NCI-H146 treated with DMSO at 0.1 percent for 48 hours (cell line): ENCODE data around the gene RAPGEF2.
A peak's percentile ranks its signal among the peaks of the same experiment; 100 is the strongest.
"Not testable (repeated sequence)": the region's sequence is repeated elsewhere in the genome, so short reads cannot be mapped to it uniquely, and the experiment has no call there.

Experiments used
- DNase-seq: peaks from one replicate; lab custom pipeline; 2025; ENCODE audit not compliant: unreplicated experiment; lab: John Stamatoyannopoulos, UW

The RAPGEF2 gene, protein sequence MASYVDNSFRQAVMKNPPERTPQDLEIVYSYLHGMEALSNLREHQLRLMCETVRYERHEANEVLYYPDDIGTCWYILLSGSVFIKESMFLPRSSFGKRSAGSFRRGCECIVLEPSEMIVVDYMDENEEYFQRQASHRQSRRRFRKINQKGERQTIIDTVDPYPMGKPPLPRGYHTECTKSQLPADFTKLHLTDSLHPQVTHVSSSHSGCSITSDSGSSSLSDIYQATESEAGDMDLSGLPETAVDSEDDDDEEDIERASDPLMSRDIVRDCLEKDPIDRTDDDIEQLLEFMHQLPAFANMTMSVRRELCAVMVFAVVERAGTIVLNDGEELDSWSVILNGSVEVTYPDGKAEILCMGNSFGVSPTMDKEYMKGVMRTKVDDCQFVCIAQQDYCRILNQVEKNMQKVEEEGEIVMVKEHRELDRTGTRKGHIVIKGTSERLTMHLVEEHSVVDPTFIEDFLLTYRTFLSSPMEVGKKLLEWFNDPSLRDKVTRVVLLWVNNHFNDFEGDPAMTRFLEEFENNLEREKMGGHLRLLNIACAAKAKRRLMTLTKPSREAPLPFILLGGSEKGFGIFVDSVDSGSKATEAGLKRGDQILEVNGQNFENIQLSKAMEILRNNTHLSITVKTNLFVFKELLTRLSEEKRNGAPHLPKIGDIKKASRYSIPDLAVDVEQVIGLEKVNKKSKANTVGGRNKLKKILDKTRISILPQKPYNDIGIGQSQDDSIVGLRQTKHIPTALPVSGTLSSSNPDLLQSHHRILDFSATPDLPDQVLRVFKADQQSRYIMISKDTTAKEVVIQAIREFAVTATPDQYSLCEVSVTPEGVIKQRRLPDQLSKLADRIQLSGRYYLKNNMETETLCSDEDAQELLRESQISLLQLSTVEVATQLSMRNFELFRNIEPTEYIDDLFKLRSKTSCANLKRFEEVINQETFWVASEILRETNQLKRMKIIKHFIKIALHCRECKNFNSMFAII (N-terminal part only)

DNA sequence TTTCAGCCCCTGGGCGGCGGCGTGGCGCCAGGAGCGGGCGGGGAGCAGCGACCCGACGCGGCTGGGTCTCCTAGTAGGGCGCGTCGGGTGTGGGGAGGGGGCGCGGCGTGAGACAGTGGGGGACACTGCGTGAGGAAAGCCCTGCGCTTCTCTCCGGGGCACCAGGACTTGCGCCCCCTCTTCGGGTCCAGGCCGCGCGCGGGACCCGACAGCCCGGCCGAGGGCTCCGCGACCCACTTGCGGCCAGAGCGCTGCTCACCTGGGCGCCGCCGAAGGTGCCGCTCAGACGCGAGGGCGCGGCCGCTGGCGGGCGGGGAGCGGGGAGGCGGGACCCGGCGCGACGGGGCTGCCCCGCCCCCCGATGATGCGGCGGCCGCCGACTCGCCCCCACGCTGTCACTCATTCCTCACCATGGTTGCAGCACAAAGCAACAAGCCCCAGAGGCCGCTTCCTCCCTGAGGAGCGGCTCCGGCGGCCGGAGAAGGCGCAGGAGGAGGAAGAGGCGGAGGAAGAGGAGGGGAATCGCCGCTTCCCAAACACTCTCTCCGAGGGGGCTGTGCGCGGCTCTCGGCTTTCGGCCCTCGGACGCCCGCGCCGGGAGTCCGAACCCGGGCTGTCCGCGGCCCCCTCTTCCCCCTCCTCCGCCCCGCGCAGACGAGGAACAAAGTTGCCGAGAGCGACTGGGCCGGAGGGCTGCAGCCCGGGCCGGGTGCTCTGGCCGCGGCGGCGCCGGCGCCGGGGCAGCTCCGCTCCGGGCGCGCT lies at the start of gene RAPGEF2:
Gene RAPGEF2 (plus strand): TSS at position 458 of the 762 bp plus-strand sequence. CDS start 1,084 bp downstream, outside the sequence.
- DNase-seq = peak; percentile 74

DNA sequence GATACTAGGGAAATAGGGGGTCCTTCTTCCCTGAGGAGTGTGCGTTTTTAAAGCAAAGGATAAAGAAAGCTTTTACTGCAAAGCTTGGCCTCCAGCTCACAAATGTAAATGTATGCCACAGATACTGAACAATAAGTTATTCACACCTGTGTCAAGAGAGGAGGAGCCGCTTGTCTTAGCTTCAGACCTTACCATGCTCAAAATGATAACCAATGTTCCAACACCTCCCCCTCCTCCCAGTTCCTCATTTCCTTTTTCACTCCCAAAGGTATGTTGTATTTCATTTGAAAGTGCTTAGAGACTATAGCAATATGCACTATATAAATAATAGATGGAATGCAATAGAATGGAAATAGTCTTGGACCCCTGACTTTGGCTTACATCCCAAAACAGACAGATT lies 47.0 kb upstream of the RAPGEF2 start:
- DNase-seq = no peak

DNA sequence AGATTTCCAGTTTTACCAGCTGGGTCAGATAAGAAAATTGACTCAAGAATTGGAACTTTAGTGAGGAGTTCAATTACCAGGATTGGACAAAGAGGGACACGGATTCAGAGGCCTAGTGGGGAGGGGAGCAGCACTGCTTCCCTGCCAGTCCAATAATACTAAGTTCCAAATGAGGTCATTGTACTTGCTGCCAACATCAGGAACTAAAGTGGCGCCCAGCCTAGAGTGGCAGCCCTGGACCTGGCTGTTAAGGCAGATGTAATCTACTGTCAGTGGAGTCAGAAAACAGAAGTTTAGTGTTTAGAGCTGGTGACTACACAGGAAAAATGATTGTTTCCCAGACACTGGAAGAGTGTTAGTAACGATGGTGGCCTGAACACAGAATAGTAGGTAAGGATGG lies 42.7 kb upstream of the RAPGEF2 start:
- no peak for DNase-seq

DNA sequence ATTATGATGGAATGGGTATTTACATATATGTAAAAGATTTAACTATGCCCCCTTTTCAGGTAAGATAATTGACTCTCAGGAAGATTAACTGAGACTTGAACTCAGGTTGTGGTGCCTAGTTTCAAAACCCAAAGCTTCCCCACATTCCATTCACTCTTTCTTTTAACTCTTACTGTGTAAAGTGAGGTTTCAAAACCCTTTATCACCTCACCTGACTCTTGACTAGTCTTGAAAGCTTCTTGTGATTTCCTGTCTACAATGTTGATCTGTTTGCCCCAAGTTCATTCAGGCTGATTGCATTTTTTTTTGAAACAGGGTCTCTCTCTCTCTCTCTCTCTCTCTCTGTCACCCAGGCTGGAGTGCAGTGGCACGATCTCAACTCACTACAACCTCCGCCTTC lies 40.5 kb upstream of the RAPGEF2 start:
- DNase-seq = no peak

DNA sequence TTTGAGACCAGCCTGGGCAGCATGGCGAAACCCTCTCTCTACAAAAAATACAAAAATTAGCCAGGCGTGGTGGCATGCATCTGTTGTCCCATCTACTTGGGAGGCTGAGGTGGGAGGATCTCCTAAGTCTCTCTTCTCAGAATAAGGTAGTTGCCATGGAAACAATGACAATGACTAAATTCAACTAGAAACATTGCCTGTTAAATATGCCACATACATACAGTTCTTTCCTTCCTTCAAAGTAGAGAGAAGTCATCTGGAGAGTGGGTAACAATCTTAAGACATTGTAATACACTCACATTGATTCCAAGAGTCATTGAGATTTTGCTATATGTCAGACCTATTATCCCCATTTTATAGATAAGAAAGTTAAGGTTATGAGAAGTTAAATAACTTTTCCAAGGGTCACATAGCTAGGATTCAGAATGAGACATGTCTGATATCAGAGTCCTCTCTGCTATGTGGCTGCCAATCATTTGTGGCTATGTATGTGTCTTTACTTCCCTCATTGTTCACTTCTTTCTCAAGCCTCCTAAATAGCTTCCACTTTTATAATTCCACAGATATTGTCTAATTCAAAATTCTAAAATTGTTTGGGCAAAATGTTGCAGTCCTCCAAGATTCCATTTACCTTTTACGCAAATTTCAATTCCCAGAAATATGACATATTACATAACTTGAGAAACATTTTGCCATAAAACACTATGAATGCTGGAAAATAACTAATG lies 37.2 kb upstream of the RAPGEF2 start:
- no peak for DNase-seq

DNA sequence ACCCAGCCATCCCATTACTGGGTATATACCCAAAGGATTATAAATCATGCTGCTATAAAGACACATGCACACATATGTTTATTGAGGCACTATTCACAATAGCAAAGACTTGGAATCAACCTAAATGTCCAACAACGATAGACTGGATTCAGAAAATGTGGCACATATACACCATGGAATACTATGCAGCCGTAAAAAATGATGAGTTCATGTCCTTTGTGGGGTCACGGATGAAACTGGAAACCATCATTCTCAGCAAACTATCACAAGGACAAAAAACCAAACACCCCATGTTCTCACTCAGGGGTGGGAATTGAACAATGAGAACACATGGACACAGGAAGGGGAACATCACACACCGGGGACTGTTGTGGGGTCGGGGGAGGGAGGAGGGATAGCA lies 34.7 kb upstream of the RAPGEF2 start:
- DNase-seq = not testable (repeated sequence)

DNA sequence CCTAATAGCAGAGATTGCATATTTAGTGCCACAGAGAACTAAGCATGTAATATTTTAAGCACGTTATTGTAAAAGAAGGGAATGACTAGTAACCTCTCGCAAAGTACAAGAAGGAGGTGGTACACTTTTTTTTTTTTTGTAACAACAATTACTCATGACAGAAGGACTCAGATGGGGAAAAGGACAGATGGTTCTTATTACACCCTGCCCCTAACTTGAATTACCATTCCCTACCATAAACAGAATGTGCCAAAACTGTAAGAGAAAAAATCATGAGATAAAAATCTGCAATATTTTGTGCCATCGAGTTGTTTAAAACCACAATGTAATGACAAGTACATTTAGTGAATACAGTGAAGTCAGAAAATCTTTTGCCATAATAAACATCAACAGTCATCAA lies 33.0 kb upstream of the RAPGEF2 start:
- no peak for DNase-seq

DNA sequence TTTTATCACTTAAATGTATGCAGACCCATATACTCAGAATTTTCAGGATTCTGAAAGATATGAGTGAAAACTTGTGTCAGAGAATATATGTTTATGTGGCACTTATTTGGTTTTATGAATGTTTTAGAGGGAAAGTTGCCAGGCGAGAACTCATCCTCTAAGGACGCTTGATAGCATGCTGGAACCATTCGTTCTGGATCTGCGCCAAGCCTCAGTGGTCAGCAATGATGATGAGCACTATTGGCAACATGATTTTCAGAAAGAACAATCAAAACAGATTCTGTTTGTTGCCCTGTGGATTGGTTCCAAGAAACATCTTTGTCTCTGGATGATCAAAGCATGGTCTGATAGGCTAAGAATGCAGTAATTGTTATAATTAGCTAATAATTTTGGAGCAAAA lies 32.1 kb upstream of the RAPGEF2 start:
- no peak for DNase-seq

DNA sequence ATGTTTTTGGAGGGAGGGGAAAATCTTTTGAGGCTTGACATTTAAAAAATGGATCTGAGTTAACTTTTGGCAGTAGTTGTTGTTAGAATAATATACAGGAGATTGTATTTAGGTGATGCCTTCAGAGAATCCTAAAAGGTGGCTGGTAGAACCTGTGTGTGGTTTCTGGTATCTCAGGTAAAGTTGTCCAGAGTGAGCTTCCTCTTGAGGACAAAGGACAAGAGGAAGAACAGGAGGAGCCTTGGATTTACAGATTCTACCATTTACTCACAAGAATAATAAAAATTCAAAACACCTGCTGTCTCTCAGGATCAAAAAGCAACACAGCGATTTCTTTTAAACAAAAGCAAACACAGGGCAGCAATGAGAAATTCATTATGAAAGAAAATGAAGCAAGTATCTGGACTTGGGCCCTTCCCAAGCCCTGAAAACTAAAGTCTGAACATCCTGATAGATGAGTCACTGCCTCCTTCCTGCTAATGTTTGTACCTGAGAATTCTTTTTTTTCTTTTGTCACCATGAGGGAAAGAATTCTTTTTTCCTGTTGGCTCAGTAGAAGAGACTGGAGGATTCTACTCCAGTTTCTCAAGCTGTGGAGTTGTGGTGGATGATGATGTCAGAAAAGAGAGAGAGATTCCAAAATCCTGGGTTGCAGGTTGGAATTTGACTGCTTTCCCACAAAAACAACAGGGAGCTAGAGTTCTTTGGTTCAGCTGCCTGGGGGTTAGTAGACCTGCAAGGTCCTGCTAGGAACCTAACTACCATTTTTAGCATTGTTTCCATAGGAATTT lies 31.5 kb upstream of the RAPGEF2 start:
- DNase-seq = no peak

DNA sequence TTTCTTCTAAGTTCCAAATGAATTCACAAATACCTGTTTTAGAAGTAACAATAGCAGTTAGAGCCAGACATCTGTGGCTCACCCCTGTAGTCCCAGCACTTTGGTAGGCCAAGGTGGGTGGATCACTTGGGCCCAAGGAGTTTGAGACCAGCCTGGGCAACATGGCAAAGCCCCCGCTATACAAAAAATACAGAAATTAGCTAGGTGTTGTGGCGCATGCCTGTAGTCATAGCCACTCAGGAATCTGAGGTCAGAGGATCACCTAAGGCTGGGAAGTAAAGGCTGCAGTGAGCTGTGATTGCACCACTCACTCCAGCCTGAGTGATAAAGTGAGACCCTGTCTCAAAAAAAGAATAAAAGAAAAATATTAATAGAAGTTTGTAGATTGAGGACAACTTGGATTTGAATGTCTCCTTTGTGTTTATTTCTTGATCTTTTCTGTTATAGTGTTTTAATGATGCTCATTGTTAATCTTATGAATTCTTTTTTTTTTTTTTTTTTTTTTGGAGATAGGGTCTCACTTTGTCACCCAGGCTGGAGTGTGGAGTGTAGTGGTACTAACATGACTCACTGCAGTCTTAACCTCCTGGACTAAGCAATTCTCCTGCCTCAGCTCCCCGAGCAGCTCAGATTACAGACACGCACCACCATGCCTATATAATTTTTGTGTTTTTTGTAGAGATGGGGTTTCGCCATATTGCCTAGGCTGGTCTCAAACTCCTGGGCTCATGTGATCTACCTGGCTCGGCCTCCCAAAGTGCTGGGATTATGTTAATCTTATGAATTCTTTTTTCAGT lies 30.7 kb upstream of the RAPGEF2 start:
- no peak for DNase-seq

DNA sequence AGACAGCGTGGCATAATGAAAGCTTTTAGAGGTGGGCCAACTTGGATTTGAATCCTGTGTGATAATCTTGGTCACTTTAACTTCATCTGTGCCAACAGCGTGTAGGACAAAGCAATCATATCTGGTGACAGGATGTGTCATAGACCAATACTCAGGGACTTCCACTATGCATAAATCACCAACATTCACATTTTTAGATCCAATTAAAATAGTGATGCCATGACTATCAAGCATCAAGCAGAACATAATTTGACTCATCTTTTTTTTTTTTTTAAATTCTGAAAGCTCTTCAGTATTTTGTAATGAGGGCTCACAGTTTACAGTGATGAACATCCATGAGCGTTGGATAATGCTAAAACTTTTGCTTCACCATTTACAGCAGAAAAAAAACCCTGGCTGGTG lies 27.3 kb upstream of the RAPGEF2 start:
- no peak for DNase-seq

DNA sequence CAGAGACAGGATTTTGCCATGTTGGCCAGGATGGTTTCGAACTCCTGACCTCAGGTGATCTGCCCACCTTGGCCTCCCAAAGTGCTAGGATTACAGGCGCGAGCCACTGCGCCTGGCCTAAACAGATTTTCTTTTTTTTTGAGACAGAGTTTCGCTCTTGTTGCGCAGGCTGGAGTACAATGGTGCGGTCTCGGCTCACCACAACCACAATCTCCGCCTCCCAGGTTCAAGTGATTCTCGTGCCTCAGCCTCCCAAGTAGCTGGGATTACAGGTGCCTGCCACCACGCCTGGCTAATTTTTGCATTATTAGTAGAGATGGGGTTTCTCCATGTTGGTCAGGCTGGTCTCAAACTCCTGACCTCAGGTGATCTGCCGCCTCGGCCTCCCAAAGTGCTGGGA lies 25.9 kb upstream of the RAPGEF2 start:
- not testable (repeated sequence) for DNase-seq

DNA sequence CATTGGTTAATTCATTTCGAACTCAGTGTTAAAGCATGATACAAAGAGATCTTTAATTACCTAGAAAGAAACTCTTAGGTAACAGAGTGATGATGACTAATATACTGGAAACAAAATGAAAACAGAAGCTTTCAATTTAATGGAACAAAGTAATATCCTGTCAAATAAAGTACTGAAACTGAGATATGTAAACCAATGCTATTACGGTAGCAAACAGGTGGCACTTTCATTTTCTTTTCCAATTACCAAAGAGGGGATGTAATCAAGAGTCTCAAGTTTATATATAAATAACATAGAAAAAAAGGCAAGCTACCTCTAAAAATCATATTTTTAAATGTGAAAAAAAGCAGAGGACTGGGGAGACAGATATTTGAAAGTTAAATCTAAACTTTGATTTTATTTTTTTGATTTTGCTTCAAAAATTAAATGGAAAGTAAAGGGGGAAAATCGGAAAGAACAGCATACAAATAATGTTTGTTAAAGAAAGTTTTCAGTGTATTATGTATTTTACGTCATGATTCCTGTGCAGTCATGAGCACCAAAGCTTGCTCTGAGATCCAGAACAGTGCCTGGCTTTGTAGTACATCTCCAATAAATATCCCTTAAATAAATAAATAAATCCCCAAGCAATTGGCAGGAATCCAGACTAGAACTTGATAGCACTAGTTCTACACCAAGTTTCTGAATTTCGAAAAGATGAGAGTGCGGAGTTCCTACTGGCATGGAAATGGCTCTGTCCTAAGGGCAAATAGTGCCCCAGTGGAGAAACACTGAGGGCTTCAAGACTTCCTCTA lies 25.0 kb upstream of the RAPGEF2 start:
- DNase-seq = no peak

DNA sequence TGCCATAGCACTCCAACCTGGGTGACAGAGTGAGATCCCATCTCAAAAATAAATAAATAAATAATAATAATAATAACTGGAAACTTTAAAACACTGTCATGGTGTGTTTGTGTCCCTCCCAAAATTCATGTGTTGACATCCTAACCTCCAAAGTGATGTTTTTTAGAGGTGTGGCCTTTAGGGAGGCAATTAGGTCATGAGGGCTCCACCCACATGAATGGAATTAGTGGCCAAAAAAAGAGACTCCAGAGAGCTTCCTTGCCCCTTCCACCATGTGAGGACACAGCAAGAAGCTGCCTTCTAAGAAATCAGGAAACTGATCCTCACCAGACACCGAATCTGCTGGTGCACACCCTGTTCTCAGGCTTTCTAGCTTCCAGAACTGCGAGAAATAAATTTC lies 23.8 kb upstream of the RAPGEF2 start:
- DNase-seq = no peak

DNA sequence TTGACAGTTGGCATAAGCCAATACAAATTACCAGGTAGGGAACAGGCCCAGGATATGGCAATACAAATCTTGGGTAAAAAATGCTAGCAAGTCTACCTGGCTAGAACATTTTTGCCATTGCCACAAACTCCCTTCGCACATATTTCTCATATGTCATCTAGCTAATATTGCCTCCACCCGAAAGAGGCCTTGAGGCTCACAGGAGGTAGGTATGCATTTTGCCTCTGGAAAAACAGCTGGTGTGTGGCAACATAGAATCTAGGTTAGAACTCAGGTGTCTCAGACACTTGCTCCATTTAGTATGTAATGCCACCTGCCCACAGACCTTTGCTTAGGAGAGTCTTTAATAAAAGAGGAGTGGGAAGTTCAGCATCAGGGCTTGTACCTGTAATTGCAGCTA lies 16.3 kb upstream of the RAPGEF2 start:
- no peak for DNase-seq

DNA sequence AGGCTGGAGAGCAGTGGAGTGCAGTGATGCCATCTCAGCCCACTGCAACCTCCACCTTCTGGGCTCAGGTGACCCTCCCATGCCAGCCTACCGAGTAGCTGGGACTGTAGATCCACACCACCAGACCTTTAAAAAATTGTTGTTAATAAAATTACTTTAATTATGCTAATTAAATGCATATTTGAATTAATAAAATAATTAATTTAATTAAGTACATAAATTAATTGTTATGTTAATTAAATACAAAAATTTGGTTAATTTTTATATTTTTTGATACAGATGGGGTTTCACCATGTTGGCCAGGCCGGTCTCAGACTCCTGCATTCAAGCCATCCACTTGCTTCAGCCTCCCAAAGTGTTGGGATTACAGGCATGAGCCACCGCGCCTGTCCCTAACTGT lies 12.6 kb upstream of the RAPGEF2 start:
- no peak for DNase-seq

DNA sequence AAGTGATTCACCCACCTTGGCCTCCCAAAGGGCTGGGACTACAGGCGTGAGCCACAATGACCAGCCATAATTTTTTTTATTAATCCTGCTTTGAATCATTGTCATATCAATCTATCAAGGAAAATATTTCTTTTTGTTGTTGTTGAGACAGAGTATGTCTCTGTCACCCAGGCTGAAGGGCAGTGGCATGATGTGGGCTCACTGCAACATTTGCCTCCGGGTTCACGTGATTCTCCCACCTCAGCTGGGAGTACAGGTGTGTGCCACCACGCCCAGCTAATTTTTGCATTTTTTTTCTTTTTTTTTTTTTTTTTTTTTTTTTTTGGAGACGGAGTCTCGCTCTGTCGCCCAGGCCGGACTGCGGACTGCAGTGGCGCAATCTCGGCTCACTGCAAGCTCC lies 8.7 kb upstream of the RAPGEF2 start:
- not testable (repeated sequence) for DNase-seq

DNA sequence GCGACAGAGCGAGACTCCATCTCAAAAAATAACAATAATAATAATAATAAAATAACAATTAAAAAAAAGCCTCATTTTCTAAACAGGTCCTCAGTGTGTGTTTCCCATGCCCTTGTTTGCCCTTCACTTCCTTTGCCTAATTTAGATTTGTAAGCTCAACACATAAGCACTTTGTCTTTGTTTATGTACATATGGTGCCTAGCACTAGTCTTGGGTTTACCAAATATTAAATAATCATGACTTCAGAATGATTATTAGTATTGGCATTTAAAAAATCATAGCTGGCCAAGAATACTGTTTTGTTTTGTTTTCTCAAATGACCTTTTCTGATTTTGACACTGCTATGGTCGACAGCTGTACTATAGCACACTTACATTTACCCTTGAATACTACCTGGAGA lies 6.4 kb upstream of the RAPGEF2 start:
- DNase-seq = no peak
